Measurements from ENCODE around the gene CFAP61.
A peak's percentile ranks its signal among the peaks of the same experiment; 100 is the strongest.

The CFAP61 gene

GRCh38 chr20:20205862-20206236, 153.5 kb downstream of the CFAP61 start:
- Histone ChIP-seq H3K36me3 (no peaks in the 10 kb centered on the region), H3K9me3 (no peaks in the 10 kb centered on the region), H3K4me3 (ENCODE audit: low read depth, low read length) (no peak overlapping the region), H3K4me1 (peaks cover 30% of the 10 kb centered on the region), H3K27me3 (peaks cover 4% of the 10 kb centered on the region; the same call in 1 of the 2 replicates)
- DNase-seq: no peak
- no peak for TF ChIP-seq CTCF (IDR thresholded peaks at IDR 0.05; ENCODE audit: low read depth, low read length)

GRCh38 chr20:20206788-20207187, 154.5 kb downstream of the CFAP61 start:
- Histone ChIP-seq H3K9me3 (no peaks in the 10 kb centered on the region), H3K4me1 (peaks cover 34% of the 10 kb centered on the region), H3K36me3 (no peaks in the 10 kb centered on the region), H3K27me3 (no peaks in the 10 kb centered on the region), H3K4me3 (ENCODE audit: low read depth, low read length) (no peak overlapping the region)
- no peak for TF ChIP-seq CTCF (IDR thresholded peaks at IDR 0.05; ENCODE audit: low read depth, low read length)
- DNase-seq: no peak

GRCh38 chr20:20207291-20207690, 155.0 kb downstream of the CFAP61 start:
- no peaks in the 10 kb centered on the region for H3K27me3 ChIP-seq
- no peak overlapping the region for H3K4me3 ChIP-seq (ENCODE audit: low read depth, low read length)
- DNase-seq: peak; percentile 67
- no peaks in the 10 kb centered on the region for H3K9me3 ChIP-seq
- no peak for TF ChIP-seq CTCF (IDR thresholded peaks at IDR 0.05; ENCODE audit: low read depth, low read length)
- H3K36me3 ChIP-seq: no peaks in the 10 kb centered on the region
- H3K4me1 ChIP-seq: peaks cover 35% of the 10 kb centered on the region

- Histone ChIP-seq H3K27me3 (no peaks in the 10 kb centered on the region), H3K36me3 (no peaks in the 10 kb centered on the region), H3K9me3 (no peaks in the 10 kb centered on the region), H3K4me1 (peaks cover 35% of the 10 kb centered on the region), H3K4me3 (ENCODE audit: low read depth, low read length) (no peak overlapping the region)
- DNase-seq: no peak
- TF ChIP-seq CTCF (IDR thresholded peaks at IDR 0.05; ENCODE audit: low read depth, low read length): no peak
These were observed 155.5 kb downstream of the CFAP61 start for GRCh38 chr20:20207872-20208271.

GRCh38 chr20:20209684-20210083, 157.4 kb downstream of the CFAP61 start:
- TF ChIP-seq CTCF (IDR thresholded peaks at IDR 0.05; ENCODE audit: low read depth, low read length): no peak
- DNase-seq: no peak
- H3K36me3 ChIP-seq: no peaks in the 10 kb centered on the region
- no peak overlapping the region for H3K4me3 ChIP-seq (ENCODE audit: low read depth, low read length)
- peaks cover 31% of the 10 kb centered on the region for H3K4me1 ChIP-seq
- no peaks in the 10 kb centered on the region for H3K27me3 ChIP-seq
- H3K9me3 ChIP-seq: no peaks in the 10 kb centered on the region

GRCh38 chr20:20210327-20210726, 158.0 kb downstream of the CFAP61 start:
- Histone ChIP-seq H3K4me1 (peaks cover 31% of the 10 kb centered on the region), H3K4me3 (ENCODE audit: low read depth, low read length) (no peak overlapping the region), H3K9me3 (no peaks in the 10 kb centered on the region), H3K36me3 (no peaks in the 10 kb centered on the region), H3K27me3 (no peaks in the 10 kb centered on the region)
- TF ChIP-seq CTCF (IDR thresholded peaks at IDR 0.05; ENCODE audit: low read depth, low read length): no peak; the same call in 1 of the 2 replicates
- DNase-seq: peak; percentile 87
